ENCODE measurements around the gene VCP.

- no peak for TF ChIP-seq CTCF (IDR thresholded peaks at IDR 0.05)
- TF ChIP-seq POLR2AphosphoS5 (IDR thresholded peaks at IDR 0.05): peak; percentile 93
Measured at GRCh38 chr9:35072461-35073278, at the start of gene VCP.
